NCI-H2107 (cell line): ENCODE results near the gene CNTNAP5.
"Not testable (repeated sequence)": the region's sequence is repeated elsewhere in the genome, so short reads cannot be mapped to it uniquely, and the experiment has no call there.

Experiments used
- DNase-seq: peaks from one replicate; lab custom pipeline; 2025; lab: John Stamatoyannopoulos, UW

Gene CNTNAP5

GRCh38 chr2:124323321-124323720 lies 298.2 kb downstream of the CNTNAP5 start:
- no peak for DNase-seq

- no peak for DNase-seq
Observed at GRCh38 chr2:124325667-124326440, 300.8 kb downstream of the CNTNAP5 start.

GRCh38 chr2:124327303-124327702 lies 302.2 kb downstream of the CNTNAP5 start:
- no peak for DNase-seq

GRCh38 chr2:124328397-124328796 lies 303.3 kb downstream of the CNTNAP5 start:
- DNase-seq = no peak

GRCh38 chr2:124333784-124334183 lies 308.7 kb downstream of the CNTNAP5 start:
- DNase-seq = no peak

- no peak for DNase-seq
Observed at GRCh38 chr2:124335058-124335457, 310.0 kb downstream of the CNTNAP5 start.

GRCh38 chr2:124339709-124340108 lies 314.6 kb downstream of the CNTNAP5 start:
- DNase-seq = no peak

GRCh38 chr2:124343827-124344498 lies 318.9 kb downstream of the CNTNAP5 start:
- no peak for DNase-seq

- DNase-seq = no peak
Observed at GRCh38 chr2:124347209-124347608, 322.1 kb downstream of the CNTNAP5 start.

GRCh38 chr2:124353656-124354055 lies 328.6 kb downstream of the CNTNAP5 start:
- DNase-seq = no peak

- DNase-seq = no peak
Observed at GRCh38 chr2:124354466-124354865, 329.4 kb downstream of the CNTNAP5 start.

- not testable (repeated sequence) for DNase-seq
Observed at GRCh38 chr2:124361966-124362365, 336.9 kb downstream of the CNTNAP5 start.

- DNase-seq = no peak
Observed at GRCh38 chr2:124369181-124369580, 344.1 kb downstream of the CNTNAP5 start.

- DNase-seq = no peak
Observed at GRCh38 chr2:124380221-124380749, 355.2 kb downstream of the CNTNAP5 start.

GRCh38 chr2:124382067-124382618 lies 357.1 kb downstream of the CNTNAP5 start:
- DNase-seq = no peak

- DNase-seq = no peak
Observed at GRCh38 chr2:124395961-124396360, 370.9 kb downstream of the CNTNAP5 start.

- no peak for DNase-seq
Observed at GRCh38 chr2:124402274-124402673, 377.2 kb downstream of the CNTNAP5 start.

GRCh38 chr2:124407836-124408534 lies 382.9 kb downstream of the CNTNAP5 start:
- not testable (repeated sequence) for DNase-seq

- DNase-seq = no peak
Observed at GRCh38 chr2:124424074-124424473, 399.0 kb downstream of the CNTNAP5 start.

GRCh38 chr2:124426122-124426521 lies 401.0 kb downstream of the CNTNAP5 start:
- no peak for DNase-seq

GRCh38 chr2:124426625-124427024 lies 401.5 kb downstream of the CNTNAP5 start:
- no peak for DNase-seq

- no peak for DNase-seq
Observed at GRCh38 chr2:124437811-124438210, 412.7 kb downstream of the CNTNAP5 start.
